HG03064 (cell line): ENCODE results near the gene KICS2.

Experiments
- ATAC-seq: cut with Tn5 transposase; IDR thresholded peaks from one replicate; pipeline ENCODE4 v1.9.1; 2021; ENCODE audit warnings: low read depth; ENCODE audit not compliant: unreplicated experiment

The KICS2 gene

GRCh38 chr12:64175254-64175945, 46.7 kb downstream of the KICS2 start:
- ATAC-seq, result no peak

DNA sequence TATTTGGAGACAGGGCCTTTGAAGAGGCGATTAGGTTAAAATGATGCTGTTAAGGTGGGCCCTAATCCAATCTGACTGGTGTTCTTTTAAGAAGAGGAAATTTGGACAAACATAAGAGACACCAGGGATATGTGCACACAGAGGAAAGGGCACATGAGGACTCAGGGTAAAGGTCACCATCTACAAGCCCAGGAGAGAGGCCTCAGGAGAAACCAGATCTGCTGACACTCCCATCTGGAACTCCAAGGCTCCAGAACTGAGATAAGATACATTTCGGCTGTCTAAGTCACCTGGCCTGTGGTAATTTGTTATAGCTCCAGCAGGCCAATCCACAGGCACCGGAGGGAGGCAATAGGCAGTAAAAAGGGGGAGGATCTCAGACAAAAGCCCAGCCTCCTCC, 48.6 kb downstream of the KICS2 start:
- ATAC-seq, result no peak
